Thyroid gland (tissue), 4 donors: ENCODE results near the gene KCNIP1. TPM values are rescaled to one million over a fixed set of nuclear protein-coding genes. Genes with fewer than 3 reads are reported as not detected.

Source experiments
- DNase-seq, 2 donors: peaks; one replicate each; pipeline ENCODE4 v3.0.0-alpha.2; 2019
- H3K27ac ChIP-seq, 3 donors: fragments of 200-600 bp; sonication (generic); 1 replicate in 2 of 3; 2 replicates in 1 of 3; pipeline ENCODE4 v1.5.1; 2016 to 2019; ENCODE audit warnings: mild to moderate bottlenecking in 1 of 3, moderate library complexity in 1 of 3
- H3K27me3 ChIP-seq: fragments of 200-600 bp; sonication (generic); one replicate; pipeline ENCODE4 v1.5.1; 2019
- H3K36me3 ChIP-seq, 2 donors: fragments of 200-600 bp; sonication (generic); one replicate each; pipeline ENCODE4 v1.5.1; 2016 to 2019
- H3K4me1 ChIP-seq, 2 donors: fragments of 200-600 bp; sonication (generic); one replicate each; pipeline ENCODE4 v1.5.1; 2017 to 2019
- H3K4me3 ChIP-seq, 3 donors: fragments of 200-600 bp; sonication (generic); replicated peaks in 1 of 3; 1 replicate in 2 of 3; 2 replicates in 1 of 3; pipeline ENCODE4 v1.5.1; 2016; ENCODE audit warnings: mild to moderate bottlenecking in 1 of 3
- H3K9me3 ChIP-seq: fragments of 200-600 bp; sonication (generic); one replicate; pipeline ENCODE4 v1.5.1; 2017
- CTCF ChIP-seq, 6 experiments: fragments of 200-600 bp in 3 of 6; fragments of 450-650 bp in 3 of 6; sonication (generic) in 3 of 6; IDR thresholded peaks; one replicate each; pipeline ENCODE4 v1.5.1; 2016 to 2019; ENCODE audit warnings: antibody characterized with exemption in 6 of 6, mild to moderate bottlenecking in 2 of 6, inconsistent platforms in 1 of 6, moderate library complexity in 1 of 6
- POLR2A ChIP-seq, 2 donors: fragments of 450-650 bp; IDR thresholded peaks; one replicate each; pipeline ENCODE4 v1.6.1; 2017; ENCODE audit warnings: antibody characterized with exemption in 2 of 2, mild to moderate bottlenecking in 2 of 2, moderate library complexity in 1 of 2
- WGBS, 2 donors: methylation state at CpG; one replicate each; pipeline ENCODE4 v1.1.5; 2017; 5-methylcytosine and 5-hydroxymethylcytosine counted together
- intact Hi-C: fragments of 100-400 bp; cut with DNase I; formaldehyde crosslinking; loops from one replicate; pipeline ENCODE4 v1.15.1; 2023
- total RNA-seq, 4 donors: library from RNA; depleted of rRNA; stranded (reverse); fragments of >200 nt; gene quantifications; one replicate each; pipeline ENCODE4 v1.2.3, GENCODE V29; 2016

KCNIP1 gene
- total RNA-seq, 4 donors from 2014 or later = 0.54 to 1.7 TPM; not detected in 2

GRCh38 chr5:170497311-170498038, 6.3 kb upstream of the KCNIP1 start:
- no peak for DNase-seq
- Histone ChIP-seq H3K4me3 (no peak overlapping the region), H3K27me3 (no peaks in the 10 kb centered on the region), H3K36me3 (no peaks in the 10 kb centered on the region), H3K27ac (no peak overlapping the region), H3K4me1 (no peaks in the 10 kb centered on the region), H3K9me3 (no peaks in the 10 kb centered on the region)
- intact Hi-C loops = no loop called here
- 60 to 69% methylated on average over 9 to 13 of the region's 13 CpGs for WGBS, 2 donors
- TF ChIP-seq POLR2A (IDR thresholded peaks at IDR 0.05) (no peak), CTCF (IDR thresholded peaks at IDR 0.05) (no peak)

DNA sequence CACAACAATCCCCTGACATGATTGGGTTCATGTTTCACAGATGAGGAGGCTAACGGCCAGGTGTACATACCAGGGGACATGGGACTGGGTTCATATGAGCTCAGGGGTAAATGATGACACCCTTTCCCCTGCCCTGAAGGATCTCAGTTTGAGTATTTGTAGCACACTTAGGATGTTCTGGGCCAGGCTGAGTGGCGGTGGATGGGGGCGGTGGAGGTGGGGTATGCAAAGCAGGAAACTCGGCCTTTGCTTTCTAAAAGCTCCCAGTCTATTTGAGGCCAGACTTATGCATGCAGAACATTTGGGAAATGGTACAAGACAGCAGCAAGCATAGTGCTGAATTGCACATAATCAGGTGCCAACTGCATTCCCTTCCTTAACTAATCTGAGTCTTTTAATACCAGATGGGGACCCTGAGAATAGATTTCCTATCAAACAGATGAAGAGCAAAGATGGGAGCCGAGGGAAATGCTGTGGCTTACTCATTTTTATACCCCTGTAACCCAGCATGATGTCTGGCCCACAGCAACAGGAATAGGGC, 4.9 kb upstream of the KCNIP1 start:
- no peak overlapping the region for H3K4me3 ChIP-seq
- intact Hi-C loops = no loop called here
- H3K36me3 ChIP-seq = no peaks in the 10 kb centered on the region
- H3K27me3 ChIP-seq = no peaks in the 10 kb centered on the region
- DNase-seq = no peak
- peaks cover 0 to 2% of the 10 kb centered on the region in 2 donors for H3K4me1 ChIP-seq
- H3K27ac ChIP-seq = no peak overlapping the region
- TF ChIP-seq CTCF (IDR thresholded peaks at IDR 0.05) (no peak), POLR2A (IDR thresholded peaks at IDR 0.05) (no peak)
- H3K9me3 ChIP-seq = no peaks in the 10 kb centered on the region
- 81 to 93% methylated on average over 5 of the region's 5 CpGs for WGBS, 2 donors

GRCh38 chr5:170499621-170500020, 4.2 kb upstream of the KCNIP1 start:
- WGBS, 2 donors = 88 to 100% methylated on average over 2 of the region's 2 CpGs
- intact Hi-C loops = no loop called here
- DNase-seq = no peak

GRCh38 chr5:170501361-170501760, 2.5 kb upstream of the KCNIP1 start:
- H3K4me1 ChIP-seq = peaks cover 0 to 6% of the 10 kb centered on the region in 2 donors
- no peak overlapping the region for H3K4me3 ChIP-seq
- DNase-seq = no peak
- no peak overlapping the region for H3K27ac ChIP-seq
- 96% methylated on average over 1 of the region's 1 CpG for WGBS, 2 donors
- no peaks in the 10 kb centered on the region for H3K9me3 ChIP-seq
- no peaks in the 10 kb centered on the region for H3K27me3 ChIP-seq
- TF ChIP-seq POLR2A (IDR thresholded peaks at IDR 0.05) (no peak), CTCF (IDR thresholded peaks at IDR 0.05) (no peak)
- no peaks in the 10 kb centered on the region for H3K36me3 ChIP-seq
- intact Hi-C loops = no loop called here

More at GRCh38 chr5:170499621-170500020, 4.2 kb upstream of the KCNIP1 start:
- no peaks in the 10 kb centered on the region for H3K9me3 ChIP-seq
- H3K36me3 ChIP-seq = no peaks in the 10 kb centered on the region
- H3K4me3 ChIP-seq = no peak overlapping the region
- no peaks in the 10 kb centered on the region for H3K27me3 ChIP-seq
- no peak overlapping the region for H3K27ac ChIP-seq
- TF ChIP-seq CTCF (IDR thresholded peaks at IDR 0.05) (no peak), POLR2A (IDR thresholded peaks at IDR 0.05) (no peak)
- H3K4me1 ChIP-seq = peaks cover 0 to 6% of the 10 kb centered on the region in 2 donors

GRCh38 chr5:170501931-170502330, 1.9 kb upstream of the KCNIP1 start:
- 88 to 100% methylated on average over 1 to 2 of the region's 2 CpGs for WGBS, 2 donors
- no peak overlapping the region for H3K27ac ChIP-seq
- no peak overlapping the region for H3K4me3 ChIP-seq
- no peaks in the 10 kb centered on the region for H3K9me3 ChIP-seq
- intact Hi-C loops = no loop called here
- TF ChIP-seq CTCF (IDR thresholded peaks at IDR 0.05) = no peak
- TF ChIP-seq POLR2A (IDR thresholded peaks at IDR 0.05) = no peak
- no peaks in the 10 kb centered on the region for H3K27me3 ChIP-seq
- DNase-seq = no peak
- H3K36me3 ChIP-seq = no peaks in the 10 kb centered on the region
- H3K4me1 ChIP-seq = peaks cover 0 to 6% of the 10 kb centered on the region in 2 donors
